ENCODE measurements around the gene NDUFA8. TPM values are rescaled to one million over a fixed set of nuclear protein-coding genes. Genes with fewer than 3 reads are reported as not detected.
A peak's percentile ranks its signal among the peaks of the same experiment; 100 is the strongest.
"Not testable (repeated sequence)": the region's sequence is repeated elsewhere in the genome, so short reads cannot be mapped to it uniquely, and the experiment has no call there.

NDUFA8 gene
- total RNA-seq, 2 donors from 2014 or later, result 198 to 221 TPM

GRCh38 chr9:122125509-122126330 lies 33.9 kb downstream of the NDUFA8 start:
- intact Hi-C loops (cut with DNase I), result loop anchor here (1.0 to 10.0 kb wide), 3 partner anchors 129 to 689 kb away; no protein-coding TSS in a partner anchor
- peak; percentile 23 to 54 for ATAC-seq
- no peak for DNase-seq

GRCh38 chr9:122125158-122125508 lies 34.4 kb downstream of the NDUFA8 start:
- DNase-seq (peak; percentile 79), ATAC-seq (peak; percentile 82 to 89)
- intact Hi-C loops (cut with DNase I), result loop anchor here (1.0 to 10.0 kb wide), 3 partner anchors 130 to 690 kb away; no protein-coding TSS in a partner anchor

- no peak for DNase-seq
- intact Hi-C loops (cut with DNase I), result loop anchor here in 1 of 2 donors (10.0 kb wide), 2 partner anchors 130 to 690 kb away; no protein-coding TSS in a partner anchor
- ATAC-seq, result no peak
These were observed 35.1 kb downstream of the NDUFA8 start for GRCh38 chr9:122124528-122124927.

GRCh38 chr9:122124048-122124447 lies 35.5 kb downstream of the NDUFA8 start:
- no peak for DNase-seq
- intact Hi-C loops (cut with DNase I), result loop anchor here in 1 of 2 donors (10.0 kb wide), 2 partner anchors 131 to 691 kb away; no protein-coding TSS in a partner anchor
- ATAC-seq, result no peak

- DNase-seq (peak; percentile 70), ATAC-seq (peak; percentile 15 to 21)
- intact Hi-C loops (cut with DNase I), result loop anchor here (1.0 to 10.0 kb wide), 3 partner anchors 24 to 692 kb away; no protein-coding TSS in a partner anchor
These were observed 36.5 kb downstream of the NDUFA8 start for GRCh38 chr9:122122903-122123632.

GRCh38 chr9:122122468-122122867 lies 37.1 kb downstream of the NDUFA8 start:
- intact Hi-C loops (cut with DNase I), result loop anchor here in 1 of 2 donors (10.0 kb wide), 2 partner anchors 132 to 692 kb away; no protein-coding TSS in a partner anchor
- no peak for ATAC-seq
- no peak for DNase-seq

GRCh38 chr9:122121931-122122330 lies 37.6 kb downstream of the NDUFA8 start:
- DNase-seq (no peak), ATAC-seq (no peak)
- intact Hi-C loops (cut with DNase I), result loop anchor here in 1 of 2 donors (10.0 kb wide), 2 partner anchors 133 to 693 kb away; no protein-coding TSS in a partner anchor

- no peak for ATAC-seq
- DNase-seq, result no peak
- intact Hi-C loops (cut with DNase I), result loop anchor here in 1 of 2 donors (10.0 kb wide), 2 partner anchors 133 to 693 kb away; no protein-coding TSS in a partner anchor
These were observed 38.2 kb downstream of the NDUFA8 start for GRCh38 chr9:122121391-122121790.

GRCh38 chr9:122120316-122121071 lies 39.1 kb downstream of the NDUFA8 start:
- no peak for DNase-seq
- intact Hi-C loops (cut with DNase I), result loop anchor here in 1 of 2 donors (10.0 kb wide), 2 partner anchors 134 to 694 kb away; no protein-coding TSS in a partner anchor
- no peak for ATAC-seq

GRCh38 chr9:122119721-122120120 lies 39.9 kb downstream of the NDUFA8 start:
- no peak for DNase-seq
- intact Hi-C loops (cut with DNase I), result loop anchor here in 1 of 2 donors (2.0 to 10.0 kb wide), 3 partner anchors 135 to 695 kb away; no protein-coding TSS in a partner anchor
- no peak for ATAC-seq

GRCh38 chr9:122119166-122119521 lies 40.4 kb downstream of the NDUFA8 start:
- intact Hi-C loops (cut with DNase I), result loop anchor here in 1 of 2 donors (2.0 kb wide), 1 partner anchor 230 kb away; no protein-coding TSS in a partner anchor
- ATAC-seq, result no peak
- DNase-seq, result no peak

GRCh38 chr9:122118343-122119165 lies 41.0 kb downstream of the NDUFA8 start:
- DNase-seq, result no peak
- ATAC-seq, result no peak

GRCh38 chr9:122117241-122117640 lies 42.3 kb downstream of the NDUFA8 start:
- intact Hi-C loops (cut with DNase I); DNase-seq; ATAC-seq: not testable (repeated sequence)

More at GRCh38 chr9:122118343-122119165, 41.0 kb downstream of the NDUFA8 start:
- intact Hi-C loops (cut with DNase I), result loop anchor here in 1 of 2 donors (2.0 kb wide), 1 partner anchor 230 kb away; no protein-coding TSS in a partner anchor

- intact Hi-C loops (cut with DNase I), result no loop called here
- ATAC-seq (no peak), DNase-seq (no peak)
These were observed 43.0 kb downstream of the NDUFA8 start for GRCh38 chr9:122116448-122117173.

GRCh38 chr9:122116040-122116439 lies 43.5 kb downstream of the NDUFA8 start:
- no peak for DNase-seq
- intact Hi-C loops (cut with DNase I), result no loop called here
- ATAC-seq, result no peak

- no peak for ATAC-seq
- DNase-seq, result no peak
These were observed 44.2 kb downstream of the NDUFA8 start for GRCh38 chr9:122115176-122116035.

More at GRCh38 chr9:122115176-122116035, 44.2 kb downstream of the NDUFA8 start:
- intact Hi-C loops (cut with DNase I), result no loop called here

Measured in left cardiac atrium (tissue), 4 donors.